Measurements from ENCODE around the gene MS4A3.
"Not testable (repeated sequence)": the region's sequence is repeated elsewhere in the genome, so short reads cannot be mapped to it uniquely, and the experiment has no call there.

MS4A3 gene

GRCh38 chr11:60056349-60056969 is at the start of gene MS4A3:
MS4A3 (plus strand) TSS chr11:60056665; CDS start chr11:60061161, 4,496 bp downstream.
- H3K27me3 ChIP-seq (ENCODE audit: low read depth, low read length): no peaks in the 10 kb centered on the region
- peaks cover 0 to 5% of the 10 kb centered on the region in 2 donors for H3K9me3 ChIP-seq (ENCODE audit: control insufficient read depth in 1 of 2, low read length in 2 of 2)
- no peaks in the 10 kb centered on the region for H3K36me3 ChIP-seq (ENCODE audit: control insufficient read depth in 1 of 2, insufficient read depth in 2 of 2, low read length in 2 of 2)
- H3K4me3 ChIP-seq (ENCODE audit: low read depth in 1 of 2, low read length in 2 of 2): no peak within 1 kb of the TSS
- no peaks in the 10 kb centered on the region for H3K4me1 ChIP-seq (ENCODE audit: control insufficient read depth in 1 of 2, insufficient read depth in 2 of 2, low read length in 2 of 2)
- no peak within 1 kb of the TSS for H3K27ac ChIP-seq (ENCODE audit: low read length)

GRCh38 chr11:60016881-60017280 is 39.6 kb upstream of the MS4A3 start, which contains the start of gene OOSP4B:
OOSP4B (plus strand) TSS chr11:60017181.
- Histone ChIP-seq H3K9me3 (ENCODE audit: control insufficient read depth in 1 of 2, low read length in 2 of 2) (no peaks in the 10 kb centered on the region), H3K36me3 (ENCODE audit: control insufficient read depth in 1 of 2, insufficient read depth in 2 of 2, low read length in 2 of 2) (no peaks in the 10 kb centered on the region), H3K27me3 (ENCODE audit: low read depth, low read length) (no peaks in the 10 kb centered on the region), H3K27ac (ENCODE audit: low read length) (no peak within 1 kb of the TSS), H3K4me1 (ENCODE audit: control insufficient read depth in 1 of 2, insufficient read depth in 2 of 2, low read length in 2 of 2) (no peaks in the 10 kb centered on the region), H3K4me3 (ENCODE audit: low read depth in 1 of 2, low read length in 2 of 2) (no peak within 1 kb of the TSS)

GRCh38 chr11:60018058-60018457 is 38.4 kb upstream of the MS4A3 start:
- Histone ChIP-seq H3K4me3 (ENCODE audit: low read depth in 1 of 2, low read length in 2 of 2) (no peak overlapping the region), H3K9me3 (ENCODE audit: control insufficient read depth in 1 of 2, low read length in 2 of 2) (no peaks in the 10 kb centered on the region), H3K27ac (ENCODE audit: low read length) (no peak overlapping the region), H3K4me1 (ENCODE audit: control insufficient read depth in 1 of 2, insufficient read depth in 2 of 2, low read length in 2 of 2) (no peaks in the 10 kb centered on the region), H3K36me3 (ENCODE audit: control insufficient read depth in 1 of 2, insufficient read depth in 2 of 2, low read length in 2 of 2) (no peaks in the 10 kb centered on the region), H3K27me3 (ENCODE audit: low read depth, low read length) (no peaks in the 10 kb centered on the region)

GRCh38 chr11:60020376-60020775 is 36.1 kb upstream of the MS4A3 start:
- not testable (repeated sequence) for H3K36me3 ChIP-seq (ENCODE audit: control insufficient read depth in 1 of 2, insufficient read depth in 2 of 2, low read length in 2 of 2); H3K4me1 ChIP-seq (ENCODE audit: control insufficient read depth in 1 of 2, insufficient read depth in 2 of 2, low read length in 2 of 2); H3K27me3 ChIP-seq (ENCODE audit: low read depth, low read length); H3K9me3 ChIP-seq (ENCODE audit: control insufficient read depth in 1 of 2, low read length in 2 of 2); H3K27ac ChIP-seq (ENCODE audit: low read length); H3K4me3 ChIP-seq (ENCODE audit: low read depth in 1 of 2, low read length in 2 of 2)

GRCh38 chr11:60029015-60029632 is 27.3 kb upstream of the MS4A3 start:
- Histone ChIP-seq H3K27me3 (ENCODE audit: low read depth, low read length) (no peaks in the 10 kb centered on the region), H3K9me3 (ENCODE audit: control insufficient read depth in 1 of 2, low read length in 2 of 2) (no peaks in the 10 kb centered on the region), H3K27ac (ENCODE audit: low read length) (no peak overlapping the region), H3K4me3 (ENCODE audit: low read depth in 1 of 2, low read length in 2 of 2) (no peak overlapping the region), H3K36me3 (ENCODE audit: control insufficient read depth in 1 of 2, insufficient read depth in 2 of 2, low read length in 2 of 2) (no peaks in the 10 kb centered on the region), H3K4me1 (ENCODE audit: control insufficient read depth in 1 of 2, insufficient read depth in 2 of 2, low read length in 2 of 2) (no peaks in the 10 kb centered on the region)

- H3K36me3 ChIP-seq (ENCODE audit: control insufficient read depth in 1 of 2, insufficient read depth in 2 of 2, low read length in 2 of 2): no peaks in the 10 kb centered on the region
- H3K4me3 ChIP-seq (ENCODE audit: low read depth in 1 of 2, low read length in 2 of 2): no peak within 1 kb of the TSS
- H3K4me1 ChIP-seq (ENCODE audit: control insufficient read depth in 1 of 2, insufficient read depth in 2 of 2, low read length in 2 of 2): no peaks in the 10 kb centered on the region
- H3K27me3 ChIP-seq (ENCODE audit: low read depth, low read length): no peaks in the 10 kb centered on the region
- H3K27ac ChIP-seq (ENCODE audit: low read length): no peak within 1 kb of the TSS
- H3K9me3 ChIP-seq (ENCODE audit: control insufficient read depth in 1 of 2, low read length in 2 of 2): no peaks in the 10 kb centered on the region
Observed at GRCh38 chr11:60040109-60040508, 16.4 kb upstream of the MS4A3 start, which contains the start of gene OOSP2. OOSP2 (plus strand) TSS chr11:60040409; CDS start chr11:60040460, 51 bp downstream.

- H3K4me1 ChIP-seq (ENCODE audit: control insufficient read depth in 1 of 2, insufficient read depth in 2 of 2, low read length in 2 of 2); H3K27me3 ChIP-seq (ENCODE audit: low read depth, low read length); H3K9me3 ChIP-seq (ENCODE audit: control insufficient read depth in 1 of 2, low read length in 2 of 2); H3K4me3 ChIP-seq (ENCODE audit: low read depth in 1 of 2, low read length in 2 of 2); H3K36me3 ChIP-seq (ENCODE audit: control insufficient read depth in 1 of 2, insufficient read depth in 2 of 2, low read length in 2 of 2); H3K27ac ChIP-seq (ENCODE audit: low read length): not testable (repeated sequence)
Observed at GRCh38 chr11:60050422-60050821, 6.0 kb upstream of the MS4A3 start.

GRCh38 chr11:60050839-60051238 is 5.6 kb upstream of the MS4A3 start:
- not testable (repeated sequence) for H3K9me3 ChIP-seq (ENCODE audit: control insufficient read depth in 1 of 2, low read length in 2 of 2); H3K36me3 ChIP-seq (ENCODE audit: control insufficient read depth in 1 of 2, insufficient read depth in 2 of 2, low read length in 2 of 2); H3K4me1 ChIP-seq (ENCODE audit: control insufficient read depth in 1 of 2, insufficient read depth in 2 of 2, low read length in 2 of 2); H3K4me3 ChIP-seq (ENCODE audit: low read depth in 1 of 2, low read length in 2 of 2); H3K27ac ChIP-seq (ENCODE audit: low read length); H3K27me3 ChIP-seq (ENCODE audit: low read depth, low read length)

GRCh38 chr11:60059052-60059451 is 2.6 kb downstream of the MS4A3 start:
- H3K4me3 ChIP-seq (ENCODE audit: low read depth in 1 of 2, low read length in 2 of 2): no peak overlapping the region
- no peaks in the 10 kb centered on the region for H3K27me3 ChIP-seq (ENCODE audit: low read depth, low read length)
- H3K27ac ChIP-seq (ENCODE audit: low read length): no peak overlapping the region
- no peaks in the 10 kb centered on the region for H3K4me1 ChIP-seq (ENCODE audit: control insufficient read depth in 1 of 2, insufficient read depth in 2 of 2, low read length in 2 of 2)
- H3K36me3 ChIP-seq (ENCODE audit: control insufficient read depth in 1 of 2, insufficient read depth in 2 of 2, low read length in 2 of 2): no peaks in the 10 kb centered on the region
- peaks cover 0 to 5% of the 10 kb centered on the region in 2 donors for H3K9me3 ChIP-seq (ENCODE audit: control insufficient read depth in 1 of 2, low read length in 2 of 2)

GRCh38 chr11:60059521-60060240 is 3.2 kb downstream of the MS4A3 start:
- Histone ChIP-seq H3K4me3 (ENCODE audit: low read depth in 1 of 2, low read length in 2 of 2) (no peak overlapping the region), H3K27ac (ENCODE audit: low read length) (no peak overlapping the region), H3K4me1 (ENCODE audit: control insufficient read depth in 1 of 2, insufficient read depth in 2 of 2, low read length in 2 of 2) (no peaks in the 10 kb centered on the region), H3K9me3 (ENCODE audit: control insufficient read depth in 1 of 2, low read length in 2 of 2) (peaks cover 0 to 5% of the 10 kb centered on the region in 2 donors), H3K27me3 (ENCODE audit: low read depth, low read length) (no peaks in the 10 kb centered on the region), H3K36me3 (ENCODE audit: control insufficient read depth in 1 of 2, insufficient read depth in 2 of 2, low read length in 2 of 2) (no peaks in the 10 kb centered on the region)

GRCh38 chr11:60064111-60064510 is 7.6 kb downstream of the MS4A3 start:
- Histone ChIP-seq H3K4me3 (ENCODE audit: low read depth in 1 of 2, low read length in 2 of 2) (no peak overlapping the region), H3K9me3 (ENCODE audit: control insufficient read depth in 1 of 2, low read length in 2 of 2) (peaks cover 0 to 5% of the 10 kb centered on the region in 2 donors), H3K27me3 (ENCODE audit: low read depth, low read length) (no peaks in the 10 kb centered on the region), H3K36me3 (ENCODE audit: control insufficient read depth in 1 of 2, insufficient read depth in 2 of 2, low read length in 2 of 2) (no peaks in the 10 kb centered on the region), H3K27ac (ENCODE audit: low read length) (no peak overlapping the region), H3K4me1 (ENCODE audit: control insufficient read depth in 1 of 2, insufficient read depth in 2 of 2, low read length in 2 of 2) (no peaks in the 10 kb centered on the region)
